PC-3 (cell line): ENCODE measurements around the gene MVK.

ENCODE experiments used
- EZH2 ChIP-seq: fragments of 300-600 bp; sonication (generic); IDR thresholded peaks from one replicate; pipeline ENCODE4 v1.6.1; 2017; ENCODE audit warnings: antibody characterized with exemption, mild to moderate bottlenecking, low read length; ENCODE audit not compliant: unreplicated experiment
- TF ChIP-seq, protein P1 (sequence below): fragments of 300-600 bp; sonication (generic); conservative IDR thresholded peaks from 2 replicates; pipeline ENCODE4 v1.5.1; 2017; ENCODE audit warnings: antibody characterized with exemption, low read depth, mild to moderate bottlenecking, low read length

DNA sequence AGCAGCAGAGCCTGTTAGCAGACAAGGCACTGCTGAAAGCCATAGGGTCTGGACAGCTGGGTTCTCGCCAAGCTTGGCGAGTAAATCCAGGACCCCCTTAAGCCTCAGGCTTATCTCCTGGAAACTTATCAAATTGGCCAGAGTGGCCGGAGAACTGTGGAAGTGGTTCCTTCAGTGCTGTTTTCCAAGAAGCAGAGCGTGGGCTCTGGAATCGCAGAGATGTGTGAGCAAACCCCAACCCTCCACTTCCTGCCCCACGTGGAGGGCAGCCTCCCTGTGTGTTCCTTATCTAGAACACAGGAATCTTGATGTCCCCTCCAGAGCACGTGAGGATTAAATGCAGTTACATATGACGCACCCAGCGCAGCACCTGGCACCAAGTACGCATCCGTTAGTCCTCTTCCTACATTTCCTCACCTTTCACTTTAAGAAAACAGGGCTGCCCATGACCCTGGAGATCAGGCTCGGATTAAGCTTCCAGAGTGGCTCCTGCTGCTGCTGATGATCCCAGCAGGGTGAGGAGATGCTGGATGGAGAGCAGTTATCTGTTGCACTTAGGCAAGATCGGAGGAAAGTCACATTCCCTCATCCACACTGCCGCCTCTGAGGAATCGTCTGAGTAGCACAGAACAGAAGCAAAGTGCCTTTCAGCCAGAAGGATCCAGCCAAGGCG is 35.3 kb upstream of the MVK start:
- no peak for TF ChIP-seq EZH2
- TF ChIP-seq, protein P1, sequence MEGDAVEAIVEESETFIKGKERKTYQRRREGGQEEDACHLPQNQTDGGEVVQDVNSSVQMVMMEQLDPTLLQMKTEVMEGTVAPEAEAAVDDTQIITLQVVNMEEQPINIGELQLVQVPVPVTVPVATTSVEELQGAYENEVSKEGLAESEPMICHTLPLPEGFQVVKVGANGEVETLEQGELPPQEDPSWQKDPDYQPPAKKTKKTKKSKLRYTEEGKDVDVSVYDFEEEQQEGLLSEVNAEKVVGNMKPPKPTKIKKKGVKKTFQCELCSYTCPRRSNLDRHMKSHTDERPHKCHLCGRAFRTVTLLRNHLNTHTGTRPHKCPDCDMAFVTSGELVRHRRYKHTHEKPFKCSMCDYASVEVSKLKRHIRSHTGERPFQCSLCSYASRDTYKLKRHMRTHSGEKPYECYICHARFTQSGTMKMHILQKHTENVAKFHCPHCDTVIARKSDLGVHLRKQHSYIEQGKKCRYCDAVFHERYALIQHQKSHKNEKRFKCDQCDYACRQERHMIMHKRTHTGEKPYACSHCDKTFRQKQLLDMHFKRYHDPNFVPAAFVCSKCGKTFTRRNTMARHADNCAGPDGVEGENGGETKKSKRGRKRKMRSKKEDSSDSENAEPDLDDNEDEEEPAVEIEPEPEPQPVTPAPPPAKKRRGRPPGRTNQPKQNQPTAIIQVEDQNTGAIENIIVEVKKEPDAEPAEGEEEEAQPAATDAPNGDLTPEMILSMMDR, result no peak
